ENCODE measurements around the gene KCNIP1.

DNA sequence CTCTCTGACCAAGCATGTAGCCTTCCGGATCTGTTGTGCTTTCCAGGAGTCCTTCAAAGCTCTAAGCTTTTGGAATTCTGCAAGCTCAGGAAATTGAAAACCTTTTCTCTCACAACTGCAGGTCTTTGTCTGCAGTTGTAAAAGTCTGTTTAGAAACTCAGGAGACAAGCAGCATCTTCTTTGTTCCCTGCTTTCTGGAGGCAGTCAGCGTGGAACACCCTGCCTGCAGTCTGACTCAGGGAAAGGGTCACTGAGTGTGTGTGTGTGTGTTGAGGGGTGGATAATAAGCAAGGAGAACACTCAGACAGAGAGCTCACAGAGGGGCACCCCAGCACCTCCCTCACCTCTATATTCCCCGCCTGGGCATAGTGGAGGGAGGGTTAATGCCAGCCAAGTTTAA is 29.1 kb downstream of the KCNIP1 start:
- TF ChIP-seq, protein P1, sequence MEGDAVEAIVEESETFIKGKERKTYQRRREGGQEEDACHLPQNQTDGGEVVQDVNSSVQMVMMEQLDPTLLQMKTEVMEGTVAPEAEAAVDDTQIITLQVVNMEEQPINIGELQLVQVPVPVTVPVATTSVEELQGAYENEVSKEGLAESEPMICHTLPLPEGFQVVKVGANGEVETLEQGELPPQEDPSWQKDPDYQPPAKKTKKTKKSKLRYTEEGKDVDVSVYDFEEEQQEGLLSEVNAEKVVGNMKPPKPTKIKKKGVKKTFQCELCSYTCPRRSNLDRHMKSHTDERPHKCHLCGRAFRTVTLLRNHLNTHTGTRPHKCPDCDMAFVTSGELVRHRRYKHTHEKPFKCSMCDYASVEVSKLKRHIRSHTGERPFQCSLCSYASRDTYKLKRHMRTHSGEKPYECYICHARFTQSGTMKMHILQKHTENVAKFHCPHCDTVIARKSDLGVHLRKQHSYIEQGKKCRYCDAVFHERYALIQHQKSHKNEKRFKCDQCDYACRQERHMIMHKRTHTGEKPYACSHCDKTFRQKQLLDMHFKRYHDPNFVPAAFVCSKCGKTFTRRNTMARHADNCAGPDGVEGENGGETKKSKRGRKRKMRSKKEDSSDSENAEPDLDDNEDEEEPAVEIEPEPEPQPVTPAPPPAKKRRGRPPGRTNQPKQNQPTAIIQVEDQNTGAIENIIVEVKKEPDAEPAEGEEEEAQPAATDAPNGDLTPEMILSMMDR (IDR thresholded peaks at IDR 0.05) = no peak
- no peak for TF ChIP-seq POLR2AphosphoS5 (IDR thresholded peaks at IDR 0.05; ENCODE audit: insufficient read depth in 1 of 2, low read depth in 1 of 2)
